Measurements from ENCODE around the gene IL16. TPM values are rescaled to one million over a fixed set of nuclear protein-coding genes. Genes with fewer than 3 reads are reported as not detected.

Gene IL16
- total and polyA plus RNA-seq, 9 of the 15 experiments (the other 6 are each of a cell fraction or from before 2014, with no cell fraction given) = 1.4 to 18.8 (median 10.6) TPM

GRCh38 chr15:81174792-81175327, 21.8 kb upstream of the IL16 start:
- Histone ChIP-seq H3K27ac (ENCODE audit: extremely low read depth, low read depth, low read length) (no peak overlapping the region), H2AFZ (ENCODE audit: low read depth, low read length) (no peak overlapping the region), H3K9me3 (replicated peaks; ENCODE audit: control insufficient read depth, insufficient read depth, low read depth, low read length) (no peaks in the 10 kb centered on the region), H3K4me2 (ENCODE audit: insufficient read depth, low read length) (no peak overlapping the region), H3K4me1 (replicated peaks in 1 of 2; ENCODE audit: control insufficient read depth in 2 of 2, insufficient read depth in 2 of 2, low read length in 2 of 2) (peaks cover 4 to 7% of the 10 kb centered on the region in 2 experiments; a peak in 4 of 5 replicates), H3K9ac (ENCODE audit: insufficient read depth in 1 of 2, low read depth in 2 of 2, low read length in 2 of 2) (no peak overlapping the region), H3K79me2 (ENCODE audit: control insufficient read depth, insufficient read depth, low read length) (no peaks in the 10 kb centered on the region), H3K27me3 (ENCODE audit: control insufficient read depth in 2 of 2, insufficient read depth in 2 of 2, low read length in 2 of 2) (no peaks in the 10 kb centered on the region), H4K20me1 (replicated peaks; ENCODE audit: control insufficient read depth, insufficient read depth, low read length) (no peaks in the 10 kb centered on the region), H3K4me3 (no peak overlapping the region), H3K36me3 (ENCODE audit: control insufficient read depth, insufficient read depth, low read length) (peaks cover 6% of the 10 kb centered on the region; the same call in 2 of the 3 replicates), H3K9me1 (ENCODE audit: control insufficient read depth, insufficient read depth, low read length) (no peaks in the 10 kb centered on the region)
- WGBS (ENCODE audit: insufficient coverage, low coverage, missing lambda C conversion rate) = 100% methylated on average over 1 of the region's 1 CpG
- intact Hi-C loops (cut with micrococcal nuclease) (no loop called here), in situ Hi-C loops (cut with MboI) (no loop called here)
- ATAC-seq = no peak; the same call in 2 of the 3 replicates
- ChIA-PET POLR2A (interaction anchor here (0.6 to 2.1 kb wide), 3 partner anchors 8 to 46 kb away, joined by 3 to 7 read pairs (median 3); no protein-coding TSS in a partner anchor), CTCF (ENCODE audit: low intra/inter-chr PET ratio) (interaction anchor here (0.8 kb wide), 1 partner anchor 77 kb away, joined by 3 read pairs; no protein-coding TSS in a partner anchor)
- no TSS peak for BruUV-seq (replicated peaks)
- no peak for FAIRE-seq
- DNase-seq (ENCODE audit: extremely low read depth in 1 of 4, low spot score in 3 of 4) = peak in 2 of 4 experiments; percentile 39 to 40
- no peak for TF ChIP-seq ZNF75A (CRISPR knock-in tag; IDR thresholded peaks at IDR 0.05)
- TF ChIP-seq ZNF174 (CRISPR knock-in tag; IDR thresholded peaks at IDR 0.05) = no peak
- no peak for TF ChIP-seq ZSCAN29 (IDR thresholded peaks at IDR 0.05)
- TF ChIP-seq ZNF57 (CRISPR knock-in tag; IDR thresholded peaks at IDR 0.05) = no peak
- no peak for TF ChIP-seq SOX6 (IDR thresholded peaks at IDR 0.05)
- TF ChIP-seq ZNF253 (CRISPR knock-in tag; conservative IDR thresholded peaks at IDR 0.05) = no peak
- TF ChIP-seq BRCA1 (IDR thresholded peaks at IDR 0.05) = no peak
- no peak for TF ChIP-seq BRCA1 (CRISPR knock-in tag; IDR thresholded peaks at IDR 0.05)
- peak in 2 of 3 experiments; percentile 26 to 30; a peak in 2 of 6 replicates for TF ChIP-seq CTCF (IDR thresholded peaks at IDR 0.05 in 2 of 3, conservative IDR thresholded peaks at IDR 0.05 in 1 of 3; ENCODE audit: insufficient read depth in 2 of 3, low read depth in 1 of 3, low read length in 3 of 3)
